HepG2 (cell line): ENCODE data around the gene SH3BGRL2. TPM values are rescaled to one million over a fixed set of nuclear protein-coding genes. Genes with fewer than 3 reads are reported as not detected.

ENCODE experiments used
- ATAC-seq: fragments of 200-7000 bp; cut with Tn5 transposase; 3 replicates; pipeline ENCODE4 v1.9.1; 2020; ENCODE audit warnings: mild to moderate bottlenecking, moderate library complexity
- BruUV-seq: library from RNA; stranded (reverse); fragments of 400-500 nt; replicated peaks from 2 replicates; lab custom pipeline; 2021; lab: Mats Ljungman, UMichigan
- CTCF ChIA-PET: fragments of 300-600 bp; formaldehyde crosslinking; extraction: SDS; loops from one replicate; lab custom pipeline; 2021; ENCODE audit warnings: low total read pairs, inconsistent platforms, low intra/inter-chr PET ratio; lab: Yijun Ruan, JAX
- POLR2A ChIA-PET: fragments of 350-600 bp; sonication (Branson Sonifier 250); formaldehyde crosslinking; loops from one replicate; lab custom pipeline; 2020; ENCODE audit warnings: antibody characterized with exemption, inconsistent platforms; lab: Yijun Ruan, JAX
- DNase-seq: peaks from one replicate; pipeline ENCODE4 v3.0.0-alpha.2; 2015; ENCODE audit warnings: low spot score
- FAIRE-seq: peaks from 3 replicates; lab custom pipeline; 2011; peaks lifted over from hg19 to GRCh38; lab: Jason Lieb, UNC
- H2AFZ ChIP-seq: one replicate; pipeline ENCODE4 v1.6.1; 2011; ENCODE audit warnings: low read length, inconsistent platforms
- H3K27ac ChIP-seq: fragments of 300-600 bp; 3 replicates; pipeline ENCODE4 v1.8.0; 2011; ENCODE audit warnings: mixed run types, mild to moderate bottlenecking, mixed read lengths, low read length, inconsistent platforms; ENCODE audit not compliant: insufficient read depth; ENCODE audit errors: extremely low read length
- H3K27me3 ChIP-seq, 2 experiments: fragments of 200-600 bp in 1 of 2; 2 replicates in 1 of 2; 3 replicates in 1 of 2; pipeline versions ENCODE4 v1.6.0 to v1.8.0; 2011; ENCODE audit warnings: low read length in 2 of 2, mild to moderate bottlenecking in 2 of 2, moderate library complexity in 2 of 2, inconsistent platforms in 1 of 2; ENCODE audit not compliant: insufficient read depth in 2 of 2, control insufficient read depth in 1 of 2
- H3K36me3 ChIP-seq, 2 experiments: fragments of 200-600 bp in 1 of 2; replicated peaks in 1 of 2; 2 replicates in 1 of 2; 3 replicates in 1 of 2; pipeline versions ENCODE4 v1.5.1 to v1.8.0; 2011; ENCODE audit warnings: low read length in 2 of 2, inconsistent platforms in 1 of 2; ENCODE audit not compliant: insufficient read depth in 2 of 2, control insufficient read depth in 1 of 2
- H3K4me1 ChIP-seq: 2 replicates; pipeline ENCODE4 v1.5.1; 2012; ENCODE audit warnings: low read length, inconsistent platforms; ENCODE audit not compliant: insufficient read depth
- H3K4me2 ChIP-seq: 2 replicates; pipeline ENCODE4 v1.6.0; 2011; ENCODE audit warnings: low read depth, low read length, inconsistent platforms
- H3K4me3 ChIP-seq, 3 experiments: fragments of 200-600 bp in 1 of 3; sonication (generic), shearing (Covaris generic) in 1 of 3; replicated peaks in 1 of 3; 2 replicates each; pipeline ENCODE4 v1.5.1; 2011 to 2016; ENCODE audit warnings: low read length in 3 of 3, inconsistent platforms in 2 of 3, low read depth in 2 of 3, mild to moderate bottlenecking in 2 of 3, control low read depth in 1 of 3, mixed read lengths in 1 of 3; ENCODE audit not compliant: insufficient read depth in 1 of 3
- H3K79me2 ChIP-seq: one replicate; pipeline ENCODE4 v1.6.1; 2011; ENCODE audit warnings: low read length, inconsistent platforms; ENCODE audit not compliant: insufficient read depth
- H3K9ac ChIP-seq: 2 replicates; pipeline ENCODE4 v1.6.0; 2011; ENCODE audit warnings: mild to moderate bottlenecking, low read depth, low read length, inconsistent platforms; ENCODE audit not compliant: insufficient read depth
- H3K9me3 ChIP-seq: 2 replicates; pipeline ENCODE4 v1.5.1; 2012; ENCODE audit warnings: mild to moderate bottlenecking, low read length
- H4K20me1 ChIP-seq: 2 replicates; pipeline ENCODE4 v1.6.0; 2011; ENCODE audit warnings: inconsistent platforms, mild to moderate bottlenecking, low read length, moderate library complexity; ENCODE audit not compliant: insufficient read depth
- HMG20A ChIP-seq: IDR thresholded peaks from 2 replicates; pipeline ENCODE4 v1.6.1; 2016; ENCODE audit warnings: borderline replicate concordance
- KDM5B ChIP-seq: sonication (generic); formaldehyde crosslinking; IDR thresholded peaks from 2 replicates; pipeline ENCODE4 v1.4.0; 2020; ENCODE audit warnings: missing genetic modification reagents, mild to moderate bottlenecking, borderline replicate concordance
- MYPOP ChIP-seq: sonication (generic); formaldehyde crosslinking; IDR thresholded peaks from 2 replicates; pipeline ENCODE4 v1.8.1; 2023; ENCODE audit warnings: mild to moderate bottlenecking, moderate library complexity, missing genetic modification reagents
- NFE2L2 ChIP-seq: fragments of 150-350 bp; IDR thresholded peaks from 2 replicates; pipeline ENCODE4 v1.6.1; 2014; ENCODE audit warnings: low read length
- THAP7 ChIP-seq: sonication (generic); formaldehyde crosslinking; IDR thresholded peaks from 2 replicates; pipeline ENCODE4 v1.8.1; 2023; ENCODE audit warnings: mild to moderate bottlenecking, missing genetic modification reagents
- ZNF264 ChIP-seq: sonication (generic); formaldehyde crosslinking; IDR thresholded peaks from 2 replicates; pipeline ENCODE4 v1.4.0; 2020; ENCODE audit warnings: missing genetic modification reagents
- ZNF282 ChIP-seq: fragments of 450-650 bp; IDR thresholded peaks from 2 replicates; pipeline ENCODE4 v1.6.1; 2018; ENCODE audit not compliant: partially characterized antibody
- ZNF546 ChIP-seq: sonication (generic); formaldehyde crosslinking; conservative IDR thresholded peaks from 2 replicates; pipeline ENCODE4 v1.8.1; 2023; ENCODE audit warnings: mild to moderate bottlenecking, missing genetic modification reagents
- ZNF678 ChIP-seq: sonication (generic); formaldehyde crosslinking; IDR thresholded peaks from 2 replicates; pipeline ENCODE4 v1.4.0; 2020; ENCODE audit warnings: mild to moderate bottlenecking, missing genetic modification reagents
- WGBS: methylation state at CpG from one replicate; pipeline ENCODE4 v1.1.6; 2017; ENCODE audit warnings: low lambda C conversion rate; 5-methylcytosine and 5-hydroxymethylcytosine counted together
- in situ Hi-C: cut with HindIII; loops from 2 replicates; pipeline ENCODE4 v1.10.0; 2017; ENCODE audit warnings: low pct_unique_long_range_greater_than_20kb; ENCODE audit not compliant: extremely low pct_ligation_motif_present
- intact Hi-C: fragments of 100-400 bp; cut with micrococcal nuclease; formaldehyde crosslinking; loops from one replicate; pipeline ENCODE4 v1.10.0; 2022; ENCODE audit not compliant: unreplicated experiment
- polyA plus RNA-seq, 8 experiments: library from polyadenylated mRNA; depleted of rRNA in 3 of 8; stranded (reverse) in 7 of 8; unstranded in 1 of 8; fragments of >200 nt; fragmentation: Illumina TruSeq in 4 of 8; extraction: Trizol in 4 of 8; gene quantifications; 2 replicates each; pipeline versions ENCODE4 v1.2.1 to v1.2.3, GENCODE V29; 2011 to 2016; ENCODE audit warnings: low read depth in 4 of 8, missing spikeins in 1 of 8, mixed read lengths in 1 of 8; ENCODE audit not compliant: insufficient read depth in 1 of 8
- total RNA-seq, 5 experiments: library from RNA; depleted of rRNA; stranded (reverse); fragments of >200 nt; fragmentation: Illumina TruSeq; extraction: Trizol; gene quantifications; 2 replicates each; pipeline ENCODE4 v1.2.3, GENCODE V29; 2016; ENCODE audit warnings: low read depth in 1 of 5

The SH3BGRL2 gene
- total and polyA plus RNA-seq, 2 of the 13 experiments (the other 11 are each of a cell fraction or from before 2014, with no cell fraction given) = 10.9 to 28.8 TPM

GRCh38 chr6:79694623-79695343 is 63.7 kb downstream of the SH3BGRL2 start:
- WGBS = 96% methylated on average over 6 of the region's 6 CpGs
- CTCF ChIA-PET = no interaction called here
- no TSS peak for BruUV-seq
- DNase-seq = no peak
- TF ChIP-seq MYPOP (CRISPR knock-in tag) (no peak), ZNF678 (no peak), ZNF264 (CRISPR knock-in tag) (no peak), ZNF282 (no peak), NFE2L2 (no peak), ZNF546 (CRISPR knock-in tag) (no peak), HMG20A (CRISPR knock-in tag) (no peak), KDM5B (no peak), THAP7 (no peak)
- FAIRE-seq = no peak
- POLR2A ChIA-PET = no interaction called here
- intact Hi-C loops (no loop called here), in situ Hi-C loops (no loop called here)
- Histone ChIP-seq H3K27ac (no peak overlapping the region), H3K9ac (no peak overlapping the region), H3K27me3 (no peaks in the 10 kb centered on the region), H3K9me3 (no peaks in the 10 kb centered on the region), H3K4me3 (no peak overlapping the region), H4K20me1 (no peaks in the 10 kb centered on the region), H3K4me1 (no peaks in the 10 kb centered on the region), H3K36me3 (peaks cover 3 to 7% of the 10 kb centered on the region in 2 experiments; a peak in 4 of 5 replicates), H3K79me2 (no peaks in the 10 kb centered on the region), H3K4me2 (no peak overlapping the region), H2AFZ (no peak overlapping the region)
- ATAC-seq = no peak
